Brain microvascular endothelial cell (primary cell): ENCODE results near the gene SPAG7.

Experiments used
- DNase-seq: peaks from one replicate; pipeline ENCODE4 v3.0.0-alpha.2; 2020
- H3K27ac ChIP-seq: fragments of 250-450 bp; sonication (Bioruptor Pico); 2 replicates; pipeline ENCODE4 v1.5.1; 2020; ENCODE audit warnings: mild to moderate bottlenecking, moderate library complexity
- H3K27me3 ChIP-seq: fragments of 250-450 bp; sonication (Bioruptor Pico); replicated peaks from 2 replicates; pipeline ENCODE4 v1.5.1; 2020; ENCODE audit warnings: mild to moderate bottlenecking
- H3K36me3 ChIP-seq: fragments of 250-450 bp; sonication (Bioruptor Pico); replicated peaks from 2 replicates; pipeline ENCODE4 v1.5.1; 2020; ENCODE audit warnings: mild to moderate bottlenecking
- H3K4me3 ChIP-seq: 2 replicates; pipeline ENCODE4 v1.5.1; 2011; ENCODE audit warnings: low read depth, mild to moderate bottlenecking, control low read depth, low read length, moderate library complexity
- CTCF ChIP-seq: IDR thresholded peaks from 2 replicates; pipeline ENCODE4 v1.5.1; 2011; ENCODE audit warnings: low read depth, mild to moderate bottlenecking, moderate library complexity, low read length, control low read depth, inconsistent platforms; ENCODE audit errors: missing control alignments
- in situ Hi-C: cut with HindIII; loops from 2 replicates; pipeline ENCODE4 v1.10.0; 2017; ENCODE audit warnings: low sequenced_read_pairs, low pct_ligation_motif_present

Gene SPAG7

GRCh38 chr17:4980644-4981216, 13.1 kb upstream of the SPAG7 start:
- peak; percentile 31 for DNase-seq
- in situ Hi-C loops = no loop called here
- Histone ChIP-seq H3K4me3 (no peak overlapping the region), H3K36me3 (peaks cover 52% of the 10 kb centered on the region), H3K27ac (no peak overlapping the region), H3K27me3 (no peaks in the 10 kb centered on the region)
- peak; percentile 71 for TF ChIP-seq CTCF

DNA sequence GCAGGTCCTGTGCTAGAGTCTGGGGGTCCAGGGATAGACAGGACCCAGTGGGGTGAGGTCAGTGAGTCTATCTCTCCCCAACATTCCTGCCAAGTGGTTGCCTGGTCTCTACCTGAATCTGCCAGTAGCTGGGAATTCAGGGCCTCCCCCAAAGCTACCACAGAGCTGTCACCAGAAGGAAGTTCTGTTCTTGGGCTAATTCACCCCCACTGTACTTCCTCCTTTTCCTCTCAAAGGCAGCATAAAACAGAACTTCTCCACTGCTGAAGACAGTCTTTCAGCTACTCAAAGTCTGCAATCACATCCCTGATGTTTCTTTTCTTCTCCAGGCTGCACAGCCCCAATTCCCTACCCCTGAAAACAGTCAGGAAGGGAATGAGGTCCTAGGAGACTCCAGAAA, 11.1 kb upstream of the SPAG7 start:
- Histone ChIP-seq H3K36me3 (peaks cover 55% of the 10 kb centered on the region), H3K4me3 (no peak overlapping the region), H3K27me3 (no peaks in the 10 kb centered on the region), H3K27ac (no peak overlapping the region)
- in situ Hi-C loops = no loop called here
- no peak for DNase-seq
- TF ChIP-seq CTCF = no peak

- Histone ChIP-seq H3K27ac (no peak overlapping the region), H3K36me3 (peaks cover 54% of the 10 kb centered on the region), H3K4me3 (no peak overlapping the region), H3K27me3 (no peaks in the 10 kb centered on the region)
- in situ Hi-C loops = no loop called here
- TF ChIP-seq CTCF = no peak
- DNase-seq = no peak
Measured at GRCh38 chr17:4974115-4974670, 6.6 kb upstream of the SPAG7 start.

- in situ Hi-C loops = no loop called here
- H3K36me3 ChIP-seq = peaks cover 47% of the 10 kb centered on the region
- DNase-seq = no peak
- no peak overlapping the region for H3K4me3 ChIP-seq
- no peak overlapping the region for H3K27ac ChIP-seq
- TF ChIP-seq CTCF = no peak
- H3K27me3 ChIP-seq = no peaks in the 10 kb centered on the region
Measured at GRCh38 chr17:4973256-4974114, 5.9 kb upstream of the SPAG7 start.

- Histone ChIP-seq H3K27ac (no peak overlapping the region), H3K4me3 (no peak overlapping the region), H3K36me3 (peaks cover 41% of the 10 kb centered on the region), H3K27me3 (no peaks in the 10 kb centered on the region)
- in situ Hi-C loops = no loop called here
- DNase-seq = no peak
- no peak for TF ChIP-seq CTCF
Measured at GRCh38 chr17:4972752-4973151, 5.1 kb upstream of the SPAG7 start.
